Neuronal stem cell (in vitro differentiated cells): ENCODE data around the gene EPHA4.

Experiments used
- DNase-seq: peaks from one replicate; pipeline ENCODE4 v3.0.0-alpha.2; 2013; ENCODE audit warnings: low spot score
- H2AFZ ChIP-seq: one replicate; pipeline ENCODE4 v1.6.1; 2013; ENCODE audit warnings: mild to moderate bottlenecking, low read length, inconsistent platforms
- H2AK5ac ChIP-seq: 2 replicates; pipeline ENCODE4 v1.6.1; 2013; ENCODE audit warnings: low read depth, mild to moderate bottlenecking, inconsistent platforms, low read length, moderate library complexity, mixed read lengths
- H2BK120ac ChIP-seq: 2 replicates; pipeline ENCODE4 v1.6.1; 2013; ENCODE audit warnings: low read depth, mild to moderate bottlenecking, inconsistent platforms, low read length, moderate library complexity, mixed read lengths
- H2BK12ac ChIP-seq: one replicate; pipeline ENCODE4 v1.6.1; 2013; ENCODE audit warnings: low read length, inconsistent platforms
- H2BK15ac ChIP-seq: 2 replicates; pipeline ENCODE4 v1.6.1; 2013; ENCODE audit warnings: mild to moderate bottlenecking, low read length, inconsistent platforms, mixed read lengths
- H2BK5ac ChIP-seq: one replicate; pipeline ENCODE4 v1.6.1; 2013; ENCODE audit warnings: inconsistent platforms, mild to moderate bottlenecking, low read length, moderate library complexity
- H3K14ac ChIP-seq: one replicate; pipeline ENCODE4 v1.6.1; 2013; ENCODE audit warnings: low read length, inconsistent platforms
- H3K18ac ChIP-seq: 2 replicates; pipeline ENCODE4 v1.6.1; 2013; ENCODE audit warnings: low read length, inconsistent platforms
- H3K23ac ChIP-seq: 2 replicates; pipeline ENCODE4 v1.6.1; 2013; ENCODE audit warnings: low read depth, mild to moderate bottlenecking, mixed read lengths, low read length, inconsistent platforms; ENCODE audit not compliant: poor library complexity
- H3K27ac ChIP-seq: replicated peaks from 3 replicates; pipeline ENCODE4 v1.5.1; 2013; ENCODE audit warnings: low read length, inconsistent platforms
- H3K27me3 ChIP-seq, 3 experiments: 2 replicates each; pipeline ENCODE4 v1.6.1; 2013; ENCODE audit warnings: low read length in 3 of 3, mild to moderate bottlenecking in 2 of 3, inconsistent platforms in 1 of 3, low read depth in 1 of 3, mixed read lengths in 1 of 3, moderate library complexity in 1 of 3; ENCODE audit not compliant: control insufficient read depth in 3 of 3, insufficient read depth in 3 of 3
- H3K36me3 ChIP-seq, 2 donors: replicated peaks in 1 of 2; 2 replicates each; pipeline ENCODE4 v1.6.1; 2013; ENCODE audit warnings: low read length in 2 of 2; ENCODE audit not compliant: control insufficient read depth in 2 of 2, insufficient read depth in 2 of 2
- H3K4ac ChIP-seq: 2 replicates; pipeline ENCODE4 v1.6.1; 2013; ENCODE audit warnings: inconsistent platforms, mild to moderate bottlenecking, low read length, moderate library complexity
- H3K4me1 ChIP-seq, 2 donors: 1 replicate in 1 of 2; 2 replicates in 1 of 2; pipeline ENCODE4 v1.6.1; 2013; ENCODE audit warnings: low read length in 2 of 2, low read depth in 1 of 2; ENCODE audit not compliant: control insufficient read depth in 2 of 2, insufficient read depth in 1 of 2
- H3K4me2 ChIP-seq: one replicate; pipeline ENCODE4 v1.6.1; 2013; ENCODE audit warnings: mild to moderate bottlenecking, low read length, inconsistent platforms; ENCODE audit not compliant: insufficient read depth, poor library complexity, severe bottlenecking
- H3K4me3 ChIP-seq, 2 donors: 2 replicates each; pipeline ENCODE4 v1.5.1; 2013; ENCODE audit warnings: low read length in 2 of 2, mild to moderate bottlenecking in 2 of 2, inconsistent platforms in 1 of 2, moderate library complexity in 1 of 2
- H3K79me1 ChIP-seq: one replicate; pipeline ENCODE4 v1.6.1; 2013; ENCODE audit warnings: low read depth, mild to moderate bottlenecking, inconsistent platforms, low read length, moderate library complexity
- H3K9ac ChIP-seq: one replicate; pipeline ENCODE4 v1.6.1; 2013; ENCODE audit warnings: mild to moderate bottlenecking, low read depth, low read length, inconsistent platforms; ENCODE audit not compliant: poor library complexity
- H3K9me3 ChIP-seq, 2 donors: replicated peaks in 1 of 2; 2 replicates each; pipeline versions ENCODE3 to v1.6.1; 2013; ENCODE audit warnings: low read length in 2 of 2, mild to moderate bottlenecking in 2 of 2, inconsistent platforms in 1 of 2, low read depth in 1 of 2, mixed read lengths in 1 of 2, moderate library complexity in 1 of 2; ENCODE audit not compliant: control insufficient read depth in 2 of 2, insufficient read depth in 1 of 2
- H4K8ac ChIP-seq: one replicate; pipeline ENCODE4 v1.6.1; 2013; ENCODE audit warnings: low read depth, mild to moderate bottlenecking, inconsistent platforms, low read length, moderate library complexity
- H4K91ac ChIP-seq: one replicate; pipeline ENCODE4 v1.6.1; 2013; ENCODE audit warnings: low read length, low read depth, mild to moderate bottlenecking, inconsistent platforms; ENCODE audit not compliant: poor library complexity
- WGBS, 2 donors: extraction: QIAGEN DNeasy Blood & Tissue Kit; methylation state at CpG; one replicate each; pipeline ENCODE4 v1.1.7; 2013; ENCODE audit warnings: missing lambda C conversion rate in 2 of 2, mixed read lengths in 1 of 2; ENCODE audit not compliant: insufficient read length in 2 of 2, insufficient replicate concordance in 1 of 2; ENCODE audit errors: extremely low coverage in 2 of 2; 5-methylcytosine and 5-hydroxymethylcytosine counted together

Gene EPHA4

DNA sequence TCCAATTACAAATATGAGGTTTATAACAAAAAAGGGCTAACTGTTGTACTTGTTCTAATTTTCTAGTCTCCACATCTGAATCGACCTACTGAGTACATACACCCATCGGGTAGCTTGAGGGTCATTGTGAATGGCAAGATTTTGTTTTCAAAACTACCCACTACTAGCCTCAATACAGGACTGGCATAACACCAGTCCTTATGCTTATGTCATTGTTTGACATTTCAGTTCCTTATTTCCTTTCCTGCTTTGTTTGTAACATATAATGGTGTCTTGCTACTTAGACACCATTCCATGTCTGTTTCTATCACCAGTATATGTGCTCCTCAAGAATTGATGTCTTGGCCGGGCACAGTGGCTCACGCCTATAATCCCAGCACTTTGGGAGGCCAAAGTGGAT lies 86.0 kb downstream of the EPHA4 start:
- H3K79me1 ChIP-seq, result no peaks in the 10 kb centered on the region
- no peak overlapping the region for H2BK12ac ChIP-seq
- H4K8ac ChIP-seq, result no peak overlapping the region
- no peak overlapping the region for H3K4me3 ChIP-seq
- no peak overlapping the region for H3K4ac ChIP-seq
- H4K91ac ChIP-seq, result no peak overlapping the region
- H3K36me3 ChIP-seq, result peaks cover 3 to 9% of the 10 kb centered on the region in 2 donors
- H2BK5ac ChIP-seq, result no peak overlapping the region
- H3K27me3 ChIP-seq, result no peaks in the 10 kb centered on the region
- no peak for DNase-seq
- H3K23ac ChIP-seq, result no peak overlapping the region
- H3K9me3 ChIP-seq, result no peaks in the 10 kb centered on the region
- H2BK15ac ChIP-seq, result no peak overlapping the region
- no peak overlapping the region for H2AFZ ChIP-seq
- no peak overlapping the region for H2AK5ac ChIP-seq
- no peak overlapping the region for H2BK120ac ChIP-seq
- no CpG with 5 or more reads among the region's 4 CpGs for WGBS, 2 donors
- no peak overlapping the region for H3K4me2 ChIP-seq
- H3K9ac ChIP-seq, result no peak overlapping the region
- peaks cover 0 to 9% of the 10 kb centered on the region in 2 donors for H3K4me1 ChIP-seq
- H3K14ac ChIP-seq, result no peak overlapping the region
- no peak overlapping the region for H3K27ac ChIP-seq
- no peak overlapping the region for H3K18ac ChIP-seq

DNA sequence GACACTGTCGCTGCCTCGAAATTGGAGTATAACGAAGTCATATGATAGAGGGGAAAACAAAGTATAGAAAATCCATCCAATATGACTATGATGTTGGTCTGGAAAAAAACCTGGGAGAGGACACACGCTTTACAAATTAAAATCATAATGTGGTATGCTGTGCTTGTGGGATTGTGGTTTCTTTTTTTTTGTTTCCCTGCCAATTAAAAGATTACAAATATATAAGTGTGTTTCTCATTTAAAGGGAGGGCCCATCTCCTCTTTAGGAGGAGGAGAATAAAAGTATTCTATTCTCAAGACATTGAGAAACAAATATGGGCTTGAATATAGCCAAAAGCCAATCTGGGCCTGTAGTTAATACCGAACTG lies 86.6 kb downstream of the EPHA4 start:
- H3K4me3 ChIP-seq, result no peak overlapping the region
- no peak overlapping the region for H2BK12ac ChIP-seq
- H2AK5ac ChIP-seq, result no peak overlapping the region
- no CpG with 5 or more reads among the region's 5 CpGs for WGBS, 2 donors
- H3K4me2 ChIP-seq, result no peak overlapping the region
- no peak overlapping the region for H2BK120ac ChIP-seq
- peaks cover 3 to 9% of the 10 kb centered on the region in 2 donors for H3K36me3 ChIP-seq
- H4K91ac ChIP-seq, result no peak overlapping the region
- no peak for DNase-seq
- no peak overlapping the region for H3K27ac ChIP-seq
- H3K9ac ChIP-seq, result no peak overlapping the region
- H3K79me1 ChIP-seq, result no peaks in the 10 kb centered on the region
- H3K27me3 ChIP-seq, result no peaks in the 10 kb centered on the region
- H3K4ac ChIP-seq, result no peak overlapping the region
- no peak overlapping the region for H2BK15ac ChIP-seq
- H3K9me3 ChIP-seq, result no peaks in the 10 kb centered on the region
- H2BK5ac ChIP-seq, result no peak overlapping the region
- H3K4me1 ChIP-seq, result peaks cover 0 to 5% of the 10 kb centered on the region in 2 donors
- H2AFZ ChIP-seq, result no peak overlapping the region
- no peak overlapping the region for H3K23ac ChIP-seq
- no peak overlapping the region for H4K8ac ChIP-seq
- no peak overlapping the region for H3K18ac ChIP-seq
- H3K14ac ChIP-seq, result no peak overlapping the region

DNA sequence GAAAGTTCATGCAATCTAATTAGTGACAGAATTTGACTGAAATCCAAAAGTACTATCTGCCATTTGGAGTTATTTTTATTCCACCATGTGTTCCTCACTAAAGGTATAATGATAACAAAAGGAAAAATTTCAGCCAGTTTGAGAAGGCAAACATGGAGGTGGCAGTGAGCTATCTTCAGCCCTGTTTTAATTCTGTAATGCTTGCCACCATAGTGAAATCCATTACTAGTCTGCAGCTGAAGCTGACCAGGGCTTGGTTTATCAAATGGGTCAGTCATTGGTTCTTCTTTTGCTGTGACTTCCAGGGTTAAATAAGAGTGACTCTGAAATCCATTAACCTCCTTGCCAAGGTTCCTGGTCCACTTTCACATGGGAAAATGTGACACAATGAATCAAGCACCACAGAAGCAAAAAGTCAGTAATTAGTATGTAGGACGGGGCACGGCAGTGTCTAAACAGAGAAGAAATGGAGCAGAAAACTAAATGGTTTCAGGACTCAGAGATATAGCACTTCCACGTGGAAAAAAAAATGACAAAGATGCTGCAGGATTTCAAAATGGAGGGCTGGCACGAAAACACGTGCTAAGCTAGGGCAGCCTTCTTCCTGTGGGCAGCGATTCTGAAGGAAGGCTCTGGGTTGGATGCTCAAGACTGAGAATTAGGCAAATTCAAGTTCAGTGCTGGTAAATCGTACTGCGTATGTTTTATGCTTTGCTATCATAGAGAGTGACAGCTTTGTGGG lies 87.2 kb downstream of the EPHA4 start:
- no peak overlapping the region for H3K14ac ChIP-seq
- H3K4ac ChIP-seq, result no peak overlapping the region
- no peak overlapping the region for H3K23ac ChIP-seq
- H2AK5ac ChIP-seq, result no peak overlapping the region
- H3K9me3 ChIP-seq, result no peaks in the 10 kb centered on the region
- WGBS, 2 donors, result no CpG with 5 or more reads among the region's 8 CpGs
- H3K27me3 ChIP-seq, result no peaks in the 10 kb centered on the region
- no peak overlapping the region for H2BK12ac ChIP-seq
- H3K4me1 ChIP-seq, result peaks cover 0 to 3% of the 10 kb centered on the region in 2 donors
- H3K18ac ChIP-seq, result no peak overlapping the region
- no peak for DNase-seq
- no peak overlapping the region for H4K91ac ChIP-seq
- no peak overlapping the region for H2BK15ac ChIP-seq
- H3K27ac ChIP-seq, result no peak overlapping the region
- no peak overlapping the region for H3K4me2 ChIP-seq
- H3K79me1 ChIP-seq, result no peaks in the 10 kb centered on the region
- no peak overlapping the region for H4K8ac ChIP-seq
- H3K4me3 ChIP-seq, result no peak overlapping the region
- no peak overlapping the region for H2AFZ ChIP-seq
- H2BK5ac ChIP-seq, result no peak overlapping the region
- H3K36me3 ChIP-seq, result peaks cover 3 to 10% of the 10 kb centered on the region in 2 donors
- no peak overlapping the region for H2BK120ac ChIP-seq
- no peak overlapping the region for H3K9ac ChIP-seq

DNA sequence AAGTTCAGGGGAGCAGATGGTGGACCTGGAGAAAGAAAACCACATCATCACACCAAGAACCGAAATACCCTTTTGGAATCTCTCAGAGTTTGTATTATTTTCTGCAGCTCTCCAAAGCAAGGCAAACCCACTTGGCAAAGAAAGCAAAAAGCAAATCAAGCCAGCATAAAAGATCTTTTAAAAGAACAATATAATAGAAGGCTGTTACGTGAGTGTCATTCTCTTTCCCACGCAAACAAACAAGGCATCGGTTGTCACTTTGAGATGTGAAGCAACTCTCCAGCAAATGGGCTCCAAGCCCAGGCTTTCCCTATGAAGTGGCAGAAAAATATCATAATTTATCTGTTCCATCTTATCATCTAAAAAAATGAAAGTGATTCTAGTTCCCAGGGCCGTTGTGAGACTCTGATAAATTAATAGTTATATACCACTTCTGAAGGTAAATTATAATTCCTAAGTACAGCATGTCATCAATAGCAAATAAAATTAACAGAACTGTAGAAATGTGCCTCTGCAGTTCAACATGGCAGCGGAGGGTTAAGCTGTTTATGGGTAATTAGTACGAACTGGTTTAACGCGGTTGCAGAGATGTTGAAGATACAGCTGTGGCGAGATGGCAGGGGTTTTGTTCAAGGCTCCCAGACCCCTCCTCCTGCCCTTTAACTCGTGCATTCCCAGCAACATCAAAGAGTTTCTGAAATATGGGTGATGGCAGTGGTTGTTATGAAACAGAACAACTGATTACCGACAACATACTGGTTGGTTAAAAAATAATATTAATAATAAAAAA lies 89.2 kb downstream of the EPHA4 start:
- WGBS, 2 donors, result no CpG with 5 or more reads among the region's 12 CpGs
- H3K27ac ChIP-seq, result no peak overlapping the region
- no peak overlapping the region for H2AFZ ChIP-seq
- H3K4ac ChIP-seq, result no peak overlapping the region
- no peak overlapping the region for H3K4me3 ChIP-seq
- no peak overlapping the region for H3K18ac ChIP-seq
- H3K9ac ChIP-seq, result no peak overlapping the region
- no peak overlapping the region for H2AK5ac ChIP-seq
- H3K4me2 ChIP-seq, result no peak overlapping the region
- no peaks in the 10 kb centered on the region for H3K79me1 ChIP-seq
- peaks cover 3 to 10% of the 10 kb centered on the region in 2 donors for H3K36me3 ChIP-seq
- H3K14ac ChIP-seq, result no peak overlapping the region
- H3K27me3 ChIP-seq, result no peaks in the 10 kb centered on the region
- no peak overlapping the region for H2BK12ac ChIP-seq
- no peak overlapping the region for H3K23ac ChIP-seq
- no peaks in the 10 kb centered on the region for H3K9me3 ChIP-seq
- H2BK5ac ChIP-seq, result no peak overlapping the region
- H3K4me1 ChIP-seq, result peaks cover 0 to 6% of the 10 kb centered on the region in 2 donors
- H2BK120ac ChIP-seq, result no peak overlapping the region
- no peak overlapping the region for H2BK15ac ChIP-seq
- no peak for DNase-seq
- no peak overlapping the region for H4K8ac ChIP-seq
- no peak overlapping the region for H4K91ac ChIP-seq
